Stomach (tissue), 4 donors: ENCODE results near the gene SMIM38.

Experiments used
- CTCF ChIP-seq, 7 experiments: fragments of 450-650 bp in 4 of 7; fragments of 200-600 bp in 3 of 7; sonication (generic) in 3 of 7; IDR thresholded peaks; one replicate each; pipeline ENCODE4 v1.5.1; 2016 to 2019; ENCODE audit warnings: antibody characterized with exemption in 7 of 7, control low read depth in 2 of 7, mild to moderate bottlenecking in 1 of 7
- POLR2A ChIP-seq, 4 donors: fragments of 450-650 bp; IDR thresholded peaks; one replicate each; pipeline ENCODE4 v1.6.1; 2016; ENCODE audit warnings: antibody characterized with exemption in 4 of 4, control low read depth in 2 of 4, mild to moderate bottlenecking in 1 of 4, moderate library complexity in 1 of 4
- POLR2AphosphoS5 ChIP-seq, 3 donors: sonication (generic); formaldehyde crosslinking; IDR thresholded peaks; one replicate each; pipeline ENCODE4 v1.6.1; 2016; ENCODE audit warnings: antibody characterized with exemption in 3 of 3

GRCh38 chr11:69174841-69175240 is 19.1 kb downstream of the SMIM38 start:
- TF ChIP-seq POLR2AphosphoS5 (IDR thresholded peaks at IDR 0.05) = no peak
- no peak for TF ChIP-seq CTCF (IDR thresholded peaks at IDR 0.05)
- TF ChIP-seq POLR2A (IDR thresholded peaks at IDR 0.05) = no peak
